ENCODE results near the gene DNAJA2. TPM values are rescaled to one million over a fixed set of nuclear protein-coding genes. Genes with fewer than 3 reads are reported as not detected.

The DNAJA2 gene
- total RNA-seq, 1 donor from 2014 or later: 56.5 TPM

GRCh38 chr16:46920402-46921068, 52.9 kb downstream of the DNAJA2 start:
- no peak overlapping the region for H3K27ac Mint-ChIP-seq (ENCODE audit: unreplicated experiment)
- no peaks in the 10 kb centered on the region for H3K4me1 Mint-ChIP-seq (ENCODE audit: unreplicated experiment)

DNA sequence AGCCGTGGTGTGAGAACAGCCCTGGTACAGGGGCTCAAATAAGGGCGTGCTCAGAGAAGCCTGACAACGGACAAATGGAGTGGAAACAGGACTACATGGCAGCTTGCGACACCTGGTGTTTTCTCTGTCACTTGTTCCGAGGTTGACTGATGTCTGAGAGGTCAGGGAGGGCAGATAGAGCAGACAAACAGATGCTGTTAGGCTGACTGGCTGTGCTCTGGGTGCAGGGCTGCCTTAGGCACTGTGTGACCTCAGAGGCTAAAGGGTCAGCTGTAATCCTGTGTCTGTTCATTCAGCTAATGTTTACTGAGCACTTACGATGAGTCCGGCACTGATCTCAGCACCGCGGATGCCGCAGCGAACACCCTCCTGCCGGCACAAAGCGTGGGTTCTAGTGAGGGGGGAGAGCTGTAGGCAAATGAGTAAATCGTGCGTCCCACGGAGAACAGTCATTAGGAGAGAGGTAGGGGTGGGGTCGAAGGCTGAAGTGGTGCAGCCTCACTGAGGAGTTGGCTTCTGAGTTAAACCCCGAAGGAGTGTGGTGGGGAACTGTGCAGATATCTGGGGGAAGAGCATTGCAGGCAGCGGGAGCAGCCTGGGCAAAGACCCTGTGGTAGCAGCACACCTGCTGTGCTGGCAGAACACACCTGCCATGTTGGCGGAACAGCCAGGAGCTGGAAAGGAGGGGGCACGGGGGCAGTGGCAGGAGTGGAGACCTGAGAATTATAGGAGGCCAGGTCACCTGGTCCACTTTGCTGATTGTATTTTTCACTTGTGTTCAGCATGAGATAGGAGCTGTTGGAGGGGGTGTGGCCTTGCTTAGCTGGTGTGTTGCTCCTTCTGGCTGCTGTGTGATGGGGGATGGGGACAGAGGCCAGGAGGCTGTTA, 54.3 kb downstream of the DNAJA2 start:
- H3K27ac Mint-ChIP-seq (ENCODE audit: unreplicated experiment): no peak overlapping the region
- H3K36me3 Mint-ChIP-seq (ENCODE audit: low read depth, unreplicated experiment): peaks cover 27% of the 10 kb centered on the region
- TF ChIP-seq, protein P1, sequence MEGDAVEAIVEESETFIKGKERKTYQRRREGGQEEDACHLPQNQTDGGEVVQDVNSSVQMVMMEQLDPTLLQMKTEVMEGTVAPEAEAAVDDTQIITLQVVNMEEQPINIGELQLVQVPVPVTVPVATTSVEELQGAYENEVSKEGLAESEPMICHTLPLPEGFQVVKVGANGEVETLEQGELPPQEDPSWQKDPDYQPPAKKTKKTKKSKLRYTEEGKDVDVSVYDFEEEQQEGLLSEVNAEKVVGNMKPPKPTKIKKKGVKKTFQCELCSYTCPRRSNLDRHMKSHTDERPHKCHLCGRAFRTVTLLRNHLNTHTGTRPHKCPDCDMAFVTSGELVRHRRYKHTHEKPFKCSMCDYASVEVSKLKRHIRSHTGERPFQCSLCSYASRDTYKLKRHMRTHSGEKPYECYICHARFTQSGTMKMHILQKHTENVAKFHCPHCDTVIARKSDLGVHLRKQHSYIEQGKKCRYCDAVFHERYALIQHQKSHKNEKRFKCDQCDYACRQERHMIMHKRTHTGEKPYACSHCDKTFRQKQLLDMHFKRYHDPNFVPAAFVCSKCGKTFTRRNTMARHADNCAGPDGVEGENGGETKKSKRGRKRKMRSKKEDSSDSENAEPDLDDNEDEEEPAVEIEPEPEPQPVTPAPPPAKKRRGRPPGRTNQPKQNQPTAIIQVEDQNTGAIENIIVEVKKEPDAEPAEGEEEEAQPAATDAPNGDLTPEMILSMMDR (IDR thresholded peaks at IDR 0.05; ENCODE audit: unreplicated experiment): no peak
- no peaks in the 10 kb centered on the region for H3K9me3 Mint-ChIP-seq (ENCODE audit: unreplicated experiment)
- H3K4me1 Mint-ChIP-seq (ENCODE audit: unreplicated experiment): no peaks in the 10 kb centered on the region
- peaks cover 11% of the 10 kb centered on the region for H3K27me3 Mint-ChIP-seq (ENCODE audit: unreplicated experiment)
- H3K4me3 Mint-ChIP-seq (ENCODE audit: unreplicated experiment): no peak overlapping the region
- no peak for DNase-seq (ENCODE audit: low spot score)

More at GRCh38 chr16:46920402-46921068, 52.9 kb downstream of the DNAJA2 start:
- H3K4me3 Mint-ChIP-seq (ENCODE audit: unreplicated experiment): peak overlapping the region; percentile 12
- TF ChIP-seq, protein P1 (IDR thresholded peaks at IDR 0.05; ENCODE audit: unreplicated experiment): no peak
- H3K27me3 Mint-ChIP-seq (ENCODE audit: unreplicated experiment): peaks cover 11% of the 10 kb centered on the region
- H3K9me3 Mint-ChIP-seq (ENCODE audit: unreplicated experiment): no peaks in the 10 kb centered on the region
- H3K36me3 Mint-ChIP-seq (ENCODE audit: low read depth, unreplicated experiment): peaks cover 22% of the 10 kb centered on the region
- no peak for DNase-seq (ENCODE audit: low spot score)

DNA sequence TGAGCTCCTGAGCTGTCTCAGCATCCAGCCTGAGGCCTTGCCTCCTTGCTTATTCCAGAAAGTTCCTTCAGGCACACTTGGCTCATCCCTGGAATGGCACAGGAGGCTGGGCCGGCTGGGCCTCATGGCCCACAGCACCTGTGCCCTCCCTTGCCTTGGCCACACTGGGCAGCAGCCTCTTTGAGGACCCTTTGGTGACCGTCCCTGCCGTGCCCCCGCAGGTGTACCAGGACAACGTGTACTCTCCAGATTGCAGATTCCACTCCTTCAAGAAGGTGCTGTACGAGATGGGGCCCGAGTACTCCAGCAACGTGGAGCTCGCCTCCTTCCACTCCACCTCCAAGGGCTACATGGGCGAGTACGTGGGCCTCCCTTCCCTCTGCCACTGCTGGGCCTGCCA, 55.1 kb downstream of the DNAJA2 start:
- Mint-ChIP-seq H3K4me1 (ENCODE audit: unreplicated experiment) (no peaks in the 10 kb centered on the region), H3K36me3 (ENCODE audit: low read depth, unreplicated experiment) (peaks cover 27% of the 10 kb centered on the region), H3K4me3 (ENCODE audit: unreplicated experiment) (no peak overlapping the region), H3K27ac (ENCODE audit: unreplicated experiment) (no peak overlapping the region), H3K9me3 (ENCODE audit: unreplicated experiment) (no peaks in the 10 kb centered on the region), H3K27me3 (ENCODE audit: unreplicated experiment) (peaks cover 12% of the 10 kb centered on the region)
- TF ChIP-seq, protein P1 (IDR thresholded peaks at IDR 0.05; ENCODE audit: unreplicated experiment): no peak
- no peak for DNase-seq (ENCODE audit: low spot score)

GRCh38 chr16:46916980-46917379, 56.5 kb downstream of the DNAJA2 start:
- Mint-ChIP-seq H3K4me1 (ENCODE audit: unreplicated experiment) (no peaks in the 10 kb centered on the region), H3K27ac (ENCODE audit: unreplicated experiment) (no peak overlapping the region), H3K4me3 (ENCODE audit: unreplicated experiment) (no peak overlapping the region), H3K36me3 (ENCODE audit: low read depth, unreplicated experiment) (peaks cover 27% of the 10 kb centered on the region), H3K9me3 (ENCODE audit: unreplicated experiment) (no peaks in the 10 kb centered on the region), H3K27me3 (ENCODE audit: unreplicated experiment) (peaks cover 11% of the 10 kb centered on the region)
- no peak for DNase-seq (ENCODE audit: low spot score)
- TF ChIP-seq, protein P1 (IDR thresholded peaks at IDR 0.05; ENCODE audit: unreplicated experiment): no peak

Data from endothelial cell (in vitro differentiated cells).